ENCODE measurements around the gene APBB1. TPM values are rescaled to one million over a fixed set of nuclear protein-coding genes. Genes with fewer than 3 reads are reported as not detected.

Gene APBB1
- total RNA-seq, 1 donor from 2014 or later: 26.9 TPM

DNA sequence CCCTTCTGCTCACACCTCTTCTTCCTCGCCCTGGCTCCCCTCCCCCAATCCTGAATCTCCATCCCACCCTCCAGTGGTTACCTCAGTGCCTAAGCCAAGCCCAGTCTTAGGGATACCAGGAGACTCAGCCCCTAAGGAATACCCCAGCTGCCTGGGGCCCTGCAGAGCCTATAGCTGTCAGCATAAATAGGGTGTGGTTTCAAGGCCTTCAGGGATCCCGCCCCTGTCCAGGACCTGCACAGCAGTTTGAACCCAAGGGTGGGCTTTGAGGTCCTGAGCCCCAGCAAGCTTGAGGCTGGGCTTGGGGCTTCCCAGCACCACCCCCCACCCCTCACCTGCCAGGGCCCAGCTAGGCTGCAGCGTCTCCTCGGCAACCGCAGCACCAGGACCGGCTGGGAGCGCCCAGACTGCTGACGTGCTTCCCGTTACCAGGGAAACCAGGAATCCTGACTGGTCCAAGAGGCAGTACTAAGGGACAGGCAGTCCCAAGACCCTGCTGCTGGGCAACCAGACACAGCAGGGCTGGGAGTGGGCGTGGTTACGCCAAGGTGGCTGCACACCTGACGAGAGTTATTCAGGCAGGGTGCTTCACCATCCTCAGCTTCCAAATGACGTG is 13.7 kb downstream of the APBB1 start:
- Histone ChIP-seq H3K27me3 (ENCODE audit: control insufficient read depth, insufficient read depth, low read length) (no peaks in the 10 kb centered on the region), H3K36me3 (ENCODE audit: control insufficient read depth, insufficient read depth, low read length) (no peaks in the 10 kb centered on the region), H3K4me3 (ENCODE audit: low read depth, low read length) (no peak overlapping the region)
- TF ChIP-seq CTCF (IDR thresholded peaks at IDR 0.05; ENCODE audit: insufficient read depth, low read length, poor library complexity, severe bottlenecking): no peak
- no peak for DNase-seq (ENCODE audit: low read depth)

DNA sequence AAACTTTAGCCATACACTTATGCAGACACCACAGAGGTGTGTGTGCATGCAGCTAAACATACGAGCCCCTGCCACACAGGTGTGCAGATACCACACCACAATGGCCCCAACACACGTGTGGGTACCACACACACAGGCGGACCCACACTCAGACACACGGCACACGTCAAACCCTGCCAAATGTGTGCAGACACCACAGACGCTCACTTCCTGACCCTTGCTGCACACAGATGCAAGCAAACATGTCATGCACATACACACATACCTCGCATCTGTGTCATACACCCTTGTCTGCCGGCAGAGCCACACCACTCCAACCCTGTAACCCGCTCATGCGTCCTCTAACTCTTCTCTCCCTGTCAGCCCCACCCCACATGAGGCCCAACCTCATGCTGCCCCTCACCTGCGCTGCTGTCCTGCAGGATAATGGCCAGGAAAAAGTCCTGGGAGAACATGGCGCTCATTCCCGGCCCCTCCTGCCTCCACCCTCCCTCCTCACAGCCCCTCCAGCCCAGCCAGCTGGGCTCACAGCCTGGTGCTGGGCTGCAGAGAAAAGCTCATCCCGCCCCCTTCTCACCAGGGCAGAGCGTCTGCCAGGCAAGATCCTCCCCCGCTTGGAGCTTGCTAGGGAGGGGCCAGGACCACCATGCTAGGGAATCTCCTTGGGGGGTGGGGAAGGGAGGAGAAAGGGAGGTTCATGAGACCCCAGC is 14.4 kb downstream of the APBB1 start:
- Histone ChIP-seq H3K27me3 (ENCODE audit: control insufficient read depth, insufficient read depth, low read length) (no peaks in the 10 kb centered on the region), H3K4me3 (ENCODE audit: low read depth, low read length) (no peak overlapping the region), H3K36me3 (ENCODE audit: control insufficient read depth, insufficient read depth, low read length) (no peaks in the 10 kb centered on the region)
- no peak for TF ChIP-seq CTCF (IDR thresholded peaks at IDR 0.05; ENCODE audit: insufficient read depth, low read length, poor library complexity, severe bottlenecking)
- DNase-seq (ENCODE audit: low read depth): no peak

GRCh38 chr11:6403539-6403938 is 15.4 kb downstream of the APBB1 start:
- no peak for DNase-seq (ENCODE audit: low read depth)
- H3K36me3 ChIP-seq (ENCODE audit: control insufficient read depth, insufficient read depth, low read length): no peaks in the 10 kb centered on the region
- no peak overlapping the region for H3K4me3 ChIP-seq (ENCODE audit: low read depth, low read length)
- no peak for TF ChIP-seq CTCF (IDR thresholded peaks at IDR 0.05; ENCODE audit: insufficient read depth, low read length, poor library complexity, severe bottlenecking)
- no peaks in the 10 kb centered on the region for H3K27me3 ChIP-seq (ENCODE audit: control insufficient read depth, insufficient read depth, low read length)

GRCh38 chr11:6402561-6402981 is 16.3 kb downstream of the APBB1 start:
- Histone ChIP-seq H3K36me3 (ENCODE audit: control insufficient read depth, insufficient read depth, low read length) (no peaks in the 10 kb centered on the region), H3K27me3 (ENCODE audit: control insufficient read depth, insufficient read depth, low read length) (no peaks in the 10 kb centered on the region), H3K4me3 (ENCODE audit: low read depth, low read length) (no peak overlapping the region)
- no peak for DNase-seq (ENCODE audit: low read depth)
- TF ChIP-seq CTCF (IDR thresholded peaks at IDR 0.05; ENCODE audit: insufficient read depth, low read length, poor library complexity, severe bottlenecking): no peak

- no peak for DNase-seq (ENCODE audit: low read depth)
- Histone ChIP-seq H3K27me3 (ENCODE audit: control insufficient read depth, insufficient read depth, low read length) (no peaks in the 10 kb centered on the region), H3K4me3 (ENCODE audit: low read depth, low read length) (no peak overlapping the region), H3K36me3 (ENCODE audit: control insufficient read depth, insufficient read depth, low read length) (no peaks in the 10 kb centered on the region)
- no peak for TF ChIP-seq CTCF (IDR thresholded peaks at IDR 0.05; ENCODE audit: insufficient read depth, low read length, poor library complexity, severe bottlenecking)
Observed at GRCh38 chr11:6402061-6402470, 16.8 kb downstream of the APBB1 start.
